Measurements from ENCODE around the gene SRSF12. TPM values are rescaled to one million over a fixed set of nuclear protein-coding genes. Genes with fewer than 3 reads are reported as not detected.

The SRSF12 gene
- total and polyA plus RNA-seq, 2 donors (not counting 1 experiment from before 2014, with no cell fraction given): not detected

DNA sequence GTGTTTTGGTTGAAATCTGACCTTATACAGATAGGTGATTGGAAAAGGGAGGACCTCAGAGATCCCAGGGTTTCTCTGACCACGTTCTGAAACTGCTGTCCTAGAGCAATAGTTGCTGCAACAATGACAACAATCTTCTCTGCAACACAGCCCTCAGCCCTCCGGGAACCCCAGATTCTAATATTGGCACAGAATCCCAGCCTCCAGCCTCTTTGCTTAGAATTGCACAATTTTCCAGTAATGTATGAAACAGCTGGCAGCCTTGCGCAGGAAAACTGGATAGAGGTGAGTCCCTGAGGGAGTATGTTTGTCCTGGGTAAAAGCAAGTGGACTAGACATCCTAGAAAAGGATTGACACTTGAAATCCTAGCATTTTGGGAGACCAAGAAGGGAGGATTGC is 67.7 kb downstream of the SRSF12 start:
- H3K4me2 ChIP-seq (replicated peaks; ENCODE audit: low read depth, low read length, poor library complexity, severe bottlenecking): no peak overlapping the region
- CTCF ChIA-PET: interaction anchor here (0.6 kb wide), 1 partner anchor 134 kb away, joined by 4 read pairs; no protein-coding TSS in a partner anchor
- H3K4me3 ChIP-seq (ENCODE audit: control extremely low read depth in 1 of 5, extremely low read depth in 1 of 5, insufficient read depth in 1 of 5, low read depth in 2 of 5, low read length in 4 of 5): no peak overlapping the region
- H3K79me2 ChIP-seq (ENCODE audit: control insufficient read depth, insufficient read depth, low read length): no peaks in the 10 kb centered on the region
- Mint-ChIP-seq H3K4me1 (no peaks in the 10 kb centered on the region), H3K27me3 (peaks cover 3% of the 10 kb centered on the region), H3K4me3 (no peak overlapping the region), H3K9me3 (ENCODE audit: insufficient read depth) (no peaks in the 10 kb centered on the region), H3K27ac (no peak overlapping the region)
- H3K9ac ChIP-seq (ENCODE audit: low read length): no peak overlapping the region
- H3K4me1 ChIP-seq (ENCODE audit: control insufficient read depth in 2 of 2, insufficient read depth in 2 of 2, low read length in 2 of 2): no peaks in the 10 kb centered on the region
- DNase-seq: no peak
- no peaks in the 10 kb centered on the region for H3K9me3 ChIP-seq (ENCODE audit: control extremely low read depth in 1 of 3, control insufficient read depth in 2 of 3, insufficient read depth in 1 of 3, low read length in 2 of 3)
- TF ChIP-seq, protein P1, sequence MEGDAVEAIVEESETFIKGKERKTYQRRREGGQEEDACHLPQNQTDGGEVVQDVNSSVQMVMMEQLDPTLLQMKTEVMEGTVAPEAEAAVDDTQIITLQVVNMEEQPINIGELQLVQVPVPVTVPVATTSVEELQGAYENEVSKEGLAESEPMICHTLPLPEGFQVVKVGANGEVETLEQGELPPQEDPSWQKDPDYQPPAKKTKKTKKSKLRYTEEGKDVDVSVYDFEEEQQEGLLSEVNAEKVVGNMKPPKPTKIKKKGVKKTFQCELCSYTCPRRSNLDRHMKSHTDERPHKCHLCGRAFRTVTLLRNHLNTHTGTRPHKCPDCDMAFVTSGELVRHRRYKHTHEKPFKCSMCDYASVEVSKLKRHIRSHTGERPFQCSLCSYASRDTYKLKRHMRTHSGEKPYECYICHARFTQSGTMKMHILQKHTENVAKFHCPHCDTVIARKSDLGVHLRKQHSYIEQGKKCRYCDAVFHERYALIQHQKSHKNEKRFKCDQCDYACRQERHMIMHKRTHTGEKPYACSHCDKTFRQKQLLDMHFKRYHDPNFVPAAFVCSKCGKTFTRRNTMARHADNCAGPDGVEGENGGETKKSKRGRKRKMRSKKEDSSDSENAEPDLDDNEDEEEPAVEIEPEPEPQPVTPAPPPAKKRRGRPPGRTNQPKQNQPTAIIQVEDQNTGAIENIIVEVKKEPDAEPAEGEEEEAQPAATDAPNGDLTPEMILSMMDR (IDR thresholded peaks at IDR 0.05): no peak
- POLR2A ChIA-PET: no interaction called here
- no peak for ATAC-seq (ENCODE audit: low read depth)
- no peaks in the 10 kb centered on the region for H3K36me3 ChIP-seq (replicated peaks in 1 of 2; ENCODE audit: control extremely low read depth in 1 of 2, control insufficient read depth in 1 of 2, extremely low read depth in 1 of 2, insufficient read depth in 2 of 2, low read length in 1 of 2)
- H2AFZ ChIP-seq (ENCODE audit: insufficient read depth, low read depth, low read length, poor library complexity, severe bottlenecking): no peak overlapping the region
- 70% methylated on average over 1 of the region's 3 CpGs for WGBS (ENCODE audit: insufficient coverage)
- H3K27me3 ChIP-seq (replicated peaks in 1 of 4; ENCODE audit: control extremely low read depth in 1 of 4, control insufficient read depth in 3 of 4, insufficient read depth in 4 of 4, low read length in 3 of 4): no peaks in the 10 kb centered on the region
- no peak overlapping the region for H3K27ac ChIP-seq (ENCODE audit: low read length in 2 of 2)
- H4K20me1 ChIP-seq (ENCODE audit: control insufficient read depth, insufficient read depth, low read length, poor library complexity, severe bottlenecking): no peaks in the 10 kb centered on the region
- intact Hi-C loops (cut with micrococcal nuclease): no loop called here

DNA sequence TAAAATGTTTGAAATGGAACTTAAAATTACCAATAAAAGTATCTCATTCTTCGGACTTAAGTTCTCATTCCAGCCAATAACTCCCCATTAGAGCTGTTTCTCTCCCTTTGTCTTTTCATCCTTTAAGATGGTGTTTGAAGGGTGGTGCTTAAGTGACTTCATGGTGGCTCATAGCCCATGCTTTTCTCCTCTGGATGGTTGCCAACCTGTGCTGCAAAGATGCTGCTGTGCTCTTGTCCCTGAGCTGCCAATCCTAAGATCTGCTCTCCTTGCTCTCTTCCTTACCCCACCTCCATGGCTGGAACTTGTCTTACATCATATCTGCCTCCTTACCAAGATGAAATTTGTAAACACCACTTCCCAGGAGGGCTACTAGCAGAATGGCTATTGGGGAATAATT is 68.9 kb downstream of the SRSF12 start:
- Mint-ChIP-seq H3K27me3 (peaks cover 3% of the 10 kb centered on the region), H3K4me1 (no peaks in the 10 kb centered on the region), H3K27ac (no peak overlapping the region), H3K4me3 (no peak overlapping the region), H3K9me3 (ENCODE audit: insufficient read depth) (no peaks in the 10 kb centered on the region)
- Histone ChIP-seq H3K27ac (ENCODE audit: low read length in 2 of 2) (no peak overlapping the region), H2AFZ (ENCODE audit: insufficient read depth, low read depth, low read length, poor library complexity, severe bottlenecking) (no peak overlapping the region), H3K27me3 (replicated peaks in 1 of 4; ENCODE audit: control extremely low read depth in 1 of 4, control insufficient read depth in 3 of 4, insufficient read depth in 4 of 4, low read length in 3 of 4) (no peaks in the 10 kb centered on the region), H3K79me2 (ENCODE audit: control insufficient read depth, insufficient read depth, low read length) (no peaks in the 10 kb centered on the region), H3K4me2 (replicated peaks; ENCODE audit: low read depth, low read length, poor library complexity, severe bottlenecking) (no peak overlapping the region), H3K4me1 (ENCODE audit: control insufficient read depth in 2 of 2, insufficient read depth in 2 of 2, low read length in 2 of 2) (peaks cover 6 to 7% of the 10 kb centered on the region in 2 donors), H4K20me1 (ENCODE audit: control insufficient read depth, insufficient read depth, low read length, poor library complexity, severe bottlenecking) (no peaks in the 10 kb centered on the region), H3K4me3 (ENCODE audit: control extremely low read depth in 1 of 5, extremely low read depth in 1 of 5, insufficient read depth in 1 of 5, low read depth in 2 of 5, low read length in 4 of 5) (no peak overlapping the region), H3K9me3 (ENCODE audit: control extremely low read depth in 1 of 3, control insufficient read depth in 2 of 3, insufficient read depth in 1 of 3, low read length in 2 of 3) (no peaks in the 10 kb centered on the region), H3K36me3 (replicated peaks in 1 of 2; ENCODE audit: control extremely low read depth in 1 of 2, control insufficient read depth in 1 of 2, extremely low read depth in 1 of 2, insufficient read depth in 2 of 2, low read length in 1 of 2) (no peaks in the 10 kb centered on the region), H3K9ac (ENCODE audit: low read length) (no peak overlapping the region)
- ChIA-PET CTCF (no interaction called here), POLR2A (no interaction called here)
- no CpG with 5 or more reads among the region's 1 CpG for WGBS (ENCODE audit: insufficient coverage)
- no peak for ATAC-seq (ENCODE audit: low read depth)
- DNase-seq: no peak
- intact Hi-C loops (cut with micrococcal nuclease): no loop called here
- no peak for TF ChIP-seq EZH2 (IDR thresholded peaks at IDR 0.05; ENCODE audit: borderline replicate concordance, insufficient read depth, low read depth, low read length, poor library complexity, severe bottlenecking)
- TF ChIP-seq, protein P1 (IDR thresholded peaks at IDR 0.05): no peak
